Measurements from ENCODE around the gene GALNTL6. TPM values are rescaled to one million over a fixed set of nuclear protein-coding genes. Genes with fewer than 3 reads are reported as not detected.

Gene GALNTL6
- total RNA-seq, 1 donor from 2014 or later: 0.34 TPM

GRCh38 chr4:172760512-172760911 lies 947.3 kb downstream of the GALNTL6 start:
- no peaks in the 10 kb centered on the region for H3K4me1 Mint-ChIP-seq (ENCODE audit: low read depth, unreplicated experiment)
- H3K27me3 Mint-ChIP-seq (ENCODE audit: unreplicated experiment): no peaks in the 10 kb centered on the region
- H3K36me3 Mint-ChIP-seq (ENCODE audit: unreplicated experiment): peaks cover 6% of the 10 kb centered on the region
- no peak for TF ChIP-seq CTCF (IDR thresholded peaks at IDR 0.05; ENCODE audit: partially characterized antibody, unreplicated experiment)
- no peak overlapping the region for H3K4me3 Mint-ChIP-seq (ENCODE audit: unreplicated experiment)
- no peak overlapping the region for H3K27ac Mint-ChIP-seq (ENCODE audit: unreplicated experiment)
- no peak for DNase-seq
- H3K9me3 Mint-ChIP-seq (ENCODE audit: unreplicated experiment): peaks cover 4% of the 10 kb centered on the region

GRCh38 chr4:172762895-172763294 lies 949.7 kb downstream of the GALNTL6 start:
- Mint-ChIP-seq H3K36me3 (ENCODE audit: unreplicated experiment) (peaks cover 6% of the 10 kb centered on the region), H3K27me3 (ENCODE audit: unreplicated experiment) (no peaks in the 10 kb centered on the region), H3K4me1 (ENCODE audit: low read depth, unreplicated experiment) (peaks cover 7% of the 10 kb centered on the region), H3K4me3 (ENCODE audit: unreplicated experiment) (no peak overlapping the region), H3K27ac (ENCODE audit: unreplicated experiment) (no peak overlapping the region), H3K9me3 (ENCODE audit: unreplicated experiment) (peaks cover 4% of the 10 kb centered on the region)
- no peak for DNase-seq
- no peak for TF ChIP-seq CTCF (IDR thresholded peaks at IDR 0.05; ENCODE audit: partially characterized antibody, unreplicated experiment)

- H3K36me3 Mint-ChIP-seq (ENCODE audit: unreplicated experiment): peaks cover 6% of the 10 kb centered on the region
- no peak for TF ChIP-seq CTCF (IDR thresholded peaks at IDR 0.05; ENCODE audit: partially characterized antibody, unreplicated experiment)
- no peak overlapping the region for H3K27ac Mint-ChIP-seq (ENCODE audit: unreplicated experiment)
- H3K4me3 Mint-ChIP-seq (ENCODE audit: unreplicated experiment): no peak overlapping the region
- no peaks in the 10 kb centered on the region for H3K27me3 Mint-ChIP-seq (ENCODE audit: unreplicated experiment)
- no peaks in the 10 kb centered on the region for H3K9me3 Mint-ChIP-seq (ENCODE audit: unreplicated experiment)
- H3K4me1 Mint-ChIP-seq (ENCODE audit: low read depth, unreplicated experiment): peaks cover 7% of the 10 kb centered on the region
- no peak for DNase-seq
Observed at GRCh38 chr4:172770787-172771186, 957.6 kb downstream of the GALNTL6 start.

- TF ChIP-seq CTCF (IDR thresholded peaks at IDR 0.05; ENCODE audit: partially characterized antibody, unreplicated experiment): no peak
Observed at GRCh38 chr4:172772781-172773180, 959.6 kb downstream of the GALNTL6 start.

GRCh38 chr4:172776203-172776861 lies 963.1 kb downstream of the GALNTL6 start:
- TF ChIP-seq CTCF (IDR thresholded peaks at IDR 0.05; ENCODE audit: partially characterized antibody, unreplicated experiment): no peak
- Mint-ChIP-seq H3K36me3 (ENCODE audit: unreplicated experiment) (peaks cover 6% of the 10 kb centered on the region), H3K27ac (ENCODE audit: unreplicated experiment) (peak overlapping the region; percentile 62), H3K4me3 (ENCODE audit: unreplicated experiment) (no peak overlapping the region), H3K27me3 (ENCODE audit: unreplicated experiment) (no peaks in the 10 kb centered on the region), H3K4me1 (ENCODE audit: low read depth, unreplicated experiment) (peaks cover 16% of the 10 kb centered on the region), H3K9me3 (ENCODE audit: unreplicated experiment) (no peaks in the 10 kb centered on the region)
- DNase-seq: no peak

More at GRCh38 chr4:172772781-172773180, 959.6 kb downstream of the GALNTL6 start:
- H3K36me3 Mint-ChIP-seq (ENCODE audit: unreplicated experiment): peaks cover 6% of the 10 kb centered on the region
- H3K9me3 Mint-ChIP-seq (ENCODE audit: unreplicated experiment): no peaks in the 10 kb centered on the region
- no peak for DNase-seq
- H3K27me3 Mint-ChIP-seq (ENCODE audit: unreplicated experiment): no peaks in the 10 kb centered on the region
- H3K27ac Mint-ChIP-seq (ENCODE audit: unreplicated experiment): no peak overlapping the region
- H3K4me1 Mint-ChIP-seq (ENCODE audit: low read depth, unreplicated experiment): no peaks in the 10 kb centered on the region
- no peak overlapping the region for H3K4me3 Mint-ChIP-seq (ENCODE audit: unreplicated experiment)

Data from glutamatergic neuron (in vitro differentiated cells).